Brain pericyte (primary cell): ENCODE measurements around the gene SARDH.
"Not testable (repeated sequence)": the region's sequence is repeated elsewhere in the genome, so short reads cannot be mapped to it uniquely, and the experiment has no call there.

Source experiments
- DNase-seq: peaks from one replicate; pipeline ENCODE4 v3.0.0-alpha.2; 2012; ENCODE audit warnings: low read depth, low spot score

Gene SARDH

GRCh38 chr9:133685653-133686609 is 52.2 kb downstream of the SARDH start:
- no peak for DNase-seq

- no peak for DNase-seq
These were observed 53.2 kb downstream of the SARDH start for GRCh38 chr9:133684936-133685361.

GRCh38 chr9:133684121-133684935 is 53.8 kb downstream of the SARDH start:
- DNase-seq, result no peak

- DNase-seq, result no peak
These were observed 54.5 kb downstream of the SARDH start for GRCh38 chr9:133683586-133684120.

- DNase-seq, result no peak
These were observed 55.1 kb downstream of the SARDH start for GRCh38 chr9:133682818-133683585.

GRCh38 chr9:133681658-133682306 is 56.4 kb downstream of the SARDH start:
- no peak for DNase-seq

- no peak for DNase-seq
These were observed 57.0 kb downstream of the SARDH start for GRCh38 chr9:133680976-133681657.

- DNase-seq, result no peak
These were observed 57.7 kb downstream of the SARDH start for GRCh38 chr9:133680250-133680975.

GRCh38 chr9:133679466-133680061 is 58.6 kb downstream of the SARDH start:
- DNase-seq, result no peak

GRCh38 chr9:133679056-133679455 is 59.1 kb downstream of the SARDH start:
- DNase-seq, result no peak

GRCh38 chr9:133677126-133678010 is 60.8 kb downstream of the SARDH start:
- no peak for DNase-seq

- DNase-seq, result no peak
These were observed 61.7 kb downstream of the SARDH start for GRCh38 chr9:133676450-133676849.

GRCh38 chr9:133675796-133676195 is 62.4 kb downstream of the SARDH start:
- not testable (repeated sequence) for DNase-seq

GRCh38 chr9:133674091-133674490 is 64.1 kb downstream of the SARDH start:
- DNase-seq, result no peak

- DNase-seq, result peak; percentile 52
These were observed 64.9 kb downstream of the SARDH start for GRCh38 chr9:133673258-133673655.

GRCh38 chr9:133672503-133673257 is 65.5 kb downstream of the SARDH start:
- no peak for DNase-seq

- no peak for DNase-seq
These were observed 66.8 kb downstream of the SARDH start for GRCh38 chr9:133671371-133671770.
